GM21825 (cell line): ENCODE results near the gene SPSB4.

Experiments used
- ATAC-seq: cut with Tn5 transposase; IDR thresholded peaks from one replicate; pipeline ENCODE4 v1.9.1; 2021; ENCODE audit warnings: mild to moderate bottlenecking, moderate library complexity; ENCODE audit not compliant: unreplicated experiment

Gene SPSB4

DNA sequence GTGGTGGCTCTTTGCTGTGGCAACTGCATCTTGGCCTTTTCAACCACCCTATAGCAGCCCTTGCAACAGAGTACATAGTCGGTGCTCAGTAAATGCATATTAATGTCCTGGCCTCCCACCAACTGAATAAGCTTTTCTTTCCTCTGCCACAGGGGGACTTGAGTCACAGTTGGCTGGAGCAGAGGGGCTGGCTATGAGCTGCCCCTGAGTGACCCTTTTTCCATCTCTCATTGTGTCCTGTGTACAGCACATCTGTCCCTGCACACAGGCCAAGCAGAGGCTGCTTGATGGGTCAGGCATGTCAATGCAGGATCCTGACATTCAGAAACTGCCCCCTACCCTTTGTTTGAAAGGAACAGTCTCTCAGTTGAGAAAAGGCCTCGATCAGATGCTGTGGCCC, 22.4 kb downstream of the SPSB4 start:
- ATAC-seq, result no peak

DNA sequence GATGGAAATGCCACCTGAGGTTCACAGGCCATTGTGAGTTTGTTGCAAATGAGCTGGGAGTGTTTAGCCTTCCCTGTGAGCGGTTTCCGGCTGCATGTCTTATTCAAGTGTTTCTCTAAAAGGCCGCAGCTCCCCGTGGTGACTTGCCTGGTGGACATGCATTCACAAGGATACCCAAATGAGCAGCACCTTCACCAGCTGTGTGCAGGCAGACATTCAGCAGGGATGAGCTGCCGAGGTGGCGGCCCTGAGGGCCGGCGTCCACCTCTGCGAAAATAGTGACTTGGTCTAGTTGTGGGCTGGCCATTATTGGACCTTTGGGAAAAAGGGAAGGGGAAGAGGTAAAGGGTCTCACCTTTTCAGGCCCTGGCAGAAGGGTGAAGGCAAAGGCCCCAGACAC, 23.4 kb downstream of the SPSB4 start:
- no peak for ATAC-seq

DNA sequence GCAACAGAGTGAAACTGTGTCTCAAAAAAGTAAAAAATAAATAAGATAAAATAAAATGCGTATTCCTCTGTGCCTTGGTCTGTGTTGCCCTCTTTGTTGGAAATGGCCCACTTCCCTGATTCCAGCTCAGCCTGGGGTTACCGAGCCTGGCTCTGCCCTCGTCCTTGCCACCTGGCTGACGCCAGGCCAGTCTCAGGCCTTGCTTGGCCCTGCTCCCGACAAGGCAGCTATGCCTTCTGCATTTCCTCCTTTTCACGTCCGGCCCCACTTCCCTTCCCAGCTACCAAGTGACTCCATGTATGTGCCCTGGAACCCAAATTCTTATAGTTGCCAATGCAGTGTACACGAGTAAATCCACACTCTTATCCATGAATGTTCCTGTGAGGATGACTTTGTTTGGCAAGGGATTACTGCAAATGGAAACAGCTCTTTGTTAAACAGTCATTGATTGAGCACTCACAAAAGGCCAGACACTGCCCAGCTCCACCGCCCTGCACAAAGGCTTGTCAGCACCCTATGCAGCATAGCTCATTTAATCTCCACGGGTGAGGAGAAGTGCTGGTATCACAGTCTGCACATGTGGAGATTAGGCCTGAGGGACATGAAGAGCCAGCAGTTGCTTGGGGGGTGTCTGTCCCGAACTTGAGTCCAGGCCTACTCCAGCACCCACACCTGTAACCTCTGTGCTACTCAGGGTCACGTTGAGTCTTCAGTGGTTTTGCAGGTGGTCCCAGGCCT, 25.1 kb downstream of the SPSB4 start:
- ATAC-seq, result no peak

DNA sequence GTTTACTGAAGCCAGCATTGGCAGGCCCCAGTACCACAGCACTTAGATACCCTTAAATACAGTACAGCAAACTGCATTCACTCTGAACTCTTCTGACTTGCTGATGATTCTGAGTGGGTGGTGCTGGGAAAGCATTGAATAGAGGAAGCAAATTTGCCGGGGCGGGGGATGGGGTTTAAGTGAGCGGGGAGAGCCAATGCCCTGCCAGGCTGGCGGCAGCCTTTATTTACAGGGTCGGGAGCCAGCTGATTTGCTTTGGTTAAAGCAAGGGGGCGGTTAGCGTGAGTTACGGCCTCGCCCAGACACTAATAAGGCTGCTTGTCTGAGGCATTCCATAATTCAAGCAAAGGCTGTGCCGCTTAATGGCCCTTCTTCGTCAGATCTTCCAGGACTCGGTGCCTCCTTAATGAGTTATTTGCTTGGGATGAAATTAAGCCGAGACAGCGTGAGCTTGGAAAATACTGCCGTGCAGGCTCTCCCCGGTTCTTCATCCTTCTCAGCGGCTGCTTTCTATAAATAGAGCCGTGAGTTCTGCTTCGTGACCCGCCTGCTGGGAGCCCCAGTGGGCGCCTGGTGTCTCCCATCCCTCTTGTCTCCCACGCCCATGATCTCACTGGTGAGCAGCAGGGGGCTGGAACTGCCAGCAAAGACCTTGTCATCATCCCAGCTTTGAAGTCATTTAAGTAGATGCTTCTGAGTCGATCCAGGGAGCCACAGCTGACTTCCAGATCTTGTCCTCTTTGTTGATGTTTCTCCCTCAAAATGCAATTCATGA, 25.8 kb downstream of the SPSB4 start:
- ATAC-seq, result no peak

- ATAC-seq, result no peak
Observed at GRCh38 chr3:141077631-141078030, 26.5 kb downstream of the SPSB4 start.

DNA sequence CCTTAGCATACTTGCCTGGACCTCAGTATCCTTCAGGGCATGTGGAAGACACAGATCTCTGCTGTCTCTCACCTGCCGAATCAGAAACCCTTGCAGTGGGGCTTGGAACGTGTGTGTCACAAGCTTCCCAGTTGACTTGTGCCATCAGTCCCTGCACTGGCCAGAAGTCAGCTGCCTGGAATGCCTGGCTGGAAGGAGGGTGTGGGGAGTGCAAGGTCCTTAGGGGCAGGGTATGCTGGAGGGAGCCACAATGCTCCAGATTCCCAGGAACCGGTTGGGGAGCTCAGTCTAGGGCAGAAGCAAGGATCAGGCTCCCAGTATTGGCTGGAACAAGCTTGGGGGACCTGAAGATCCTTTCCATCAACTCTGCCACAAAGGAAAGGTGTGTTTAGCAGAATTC, 27.1 kb downstream of the SPSB4 start:
- ATAC-seq, result no peak

DNA sequence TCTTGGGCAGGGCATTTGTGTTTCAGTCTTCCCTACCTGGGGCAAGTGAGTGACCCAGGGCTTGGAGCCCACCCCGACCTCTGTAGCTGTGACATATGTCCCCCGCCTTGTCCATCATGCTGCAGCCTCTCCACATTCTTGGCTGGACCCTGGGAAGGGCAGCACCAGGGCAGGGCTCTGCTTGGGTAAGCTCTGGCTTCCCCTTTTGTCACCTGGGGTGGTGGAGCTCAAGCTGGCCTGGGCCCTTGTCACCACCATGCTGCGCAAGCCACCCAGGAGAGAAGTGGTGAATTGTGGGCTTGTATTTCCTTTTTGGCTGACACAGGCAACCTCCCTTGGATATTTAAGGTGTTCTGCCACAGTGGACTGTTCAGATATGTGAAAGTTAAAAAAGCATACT, 29.3 kb downstream of the SPSB4 start:
- ATAC-seq, result no peak

DNA sequence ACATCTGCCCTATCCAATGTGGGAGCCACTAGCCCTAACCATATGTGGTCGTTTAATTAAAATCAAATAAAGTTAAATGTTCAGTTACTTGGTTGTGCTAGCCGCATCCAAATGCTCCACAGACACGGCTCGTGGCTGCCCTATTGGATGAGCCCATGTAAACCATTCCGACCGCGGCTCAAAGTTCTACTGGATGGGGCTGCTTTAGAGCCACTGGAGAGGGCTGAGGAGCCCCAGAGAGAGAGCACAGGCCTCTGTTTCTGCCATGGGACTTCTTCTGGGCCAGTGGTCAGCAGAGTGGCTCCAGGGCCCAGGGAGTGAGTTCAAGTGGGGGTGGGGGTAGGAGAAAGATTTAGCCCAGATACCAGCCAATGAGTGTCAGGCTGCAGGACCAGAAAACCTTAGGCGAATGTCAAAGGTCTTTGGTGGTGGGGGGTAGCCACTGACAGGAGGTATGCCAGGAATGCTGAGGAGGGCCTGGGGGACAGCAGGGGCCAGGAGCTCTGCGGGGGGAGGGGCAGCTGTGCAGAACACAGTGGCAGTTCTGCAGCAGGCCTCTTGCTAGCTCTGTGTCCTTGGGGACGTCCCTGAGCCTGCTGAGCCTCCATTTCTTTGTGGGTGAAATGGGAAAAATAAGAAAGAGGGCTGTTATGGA, 30.1 kb downstream of the SPSB4 start:
- ATAC-seq, result no peak

DNA sequence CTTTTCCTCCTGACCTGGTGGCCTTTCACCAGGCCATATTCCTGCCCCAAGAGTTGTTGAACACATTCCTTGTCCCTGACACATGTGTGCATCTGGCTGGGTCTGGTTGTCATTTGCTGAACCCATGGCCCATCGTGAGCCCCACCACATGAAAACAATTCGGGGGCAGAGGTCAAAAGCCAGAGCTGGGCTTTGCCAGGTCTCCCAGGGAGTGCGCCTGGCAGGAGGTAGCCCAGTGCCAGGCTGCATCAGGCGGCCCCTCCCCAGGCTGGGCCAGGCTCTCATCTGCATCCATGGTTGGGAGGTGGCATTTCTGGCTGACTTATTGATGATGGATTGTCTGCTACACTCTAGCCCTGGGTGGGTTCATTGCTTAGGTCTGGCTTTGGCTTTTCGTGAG, 30.9 kb downstream of the SPSB4 start:
- ATAC-seq, result no peak

GRCh38 chr3:141083226-141083625, 32.1 kb downstream of the SPSB4 start:
- no peak for ATAC-seq

- ATAC-seq, result no peak
Observed at GRCh38 chr3:141083836-141084649, 32.9 kb downstream of the SPSB4 start.

GRCh38 chr3:141085343-141086070, 34.4 kb downstream of the SPSB4 start:
- ATAC-seq, result no peak

DNA sequence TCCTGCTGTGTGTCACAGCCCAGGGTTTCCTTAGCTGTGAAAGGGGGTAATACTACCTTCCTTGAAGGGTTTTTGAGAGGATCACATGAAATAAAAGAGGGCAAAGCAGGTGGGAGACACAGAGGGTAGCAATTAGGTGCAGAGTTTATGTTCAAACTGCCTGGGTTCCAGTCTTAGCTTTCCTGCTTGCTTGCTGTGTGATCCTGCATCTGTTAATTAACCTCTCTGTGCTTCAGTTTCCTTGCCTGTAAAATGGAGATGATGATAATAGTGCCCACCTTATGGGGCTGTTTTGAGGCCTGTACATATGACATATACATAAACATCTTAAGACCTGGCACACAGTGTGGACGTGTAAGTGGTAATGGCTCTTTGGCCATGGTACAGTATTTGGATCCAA, 35.0 kb downstream of the SPSB4 start:
- ATAC-seq, result no peak

DNA sequence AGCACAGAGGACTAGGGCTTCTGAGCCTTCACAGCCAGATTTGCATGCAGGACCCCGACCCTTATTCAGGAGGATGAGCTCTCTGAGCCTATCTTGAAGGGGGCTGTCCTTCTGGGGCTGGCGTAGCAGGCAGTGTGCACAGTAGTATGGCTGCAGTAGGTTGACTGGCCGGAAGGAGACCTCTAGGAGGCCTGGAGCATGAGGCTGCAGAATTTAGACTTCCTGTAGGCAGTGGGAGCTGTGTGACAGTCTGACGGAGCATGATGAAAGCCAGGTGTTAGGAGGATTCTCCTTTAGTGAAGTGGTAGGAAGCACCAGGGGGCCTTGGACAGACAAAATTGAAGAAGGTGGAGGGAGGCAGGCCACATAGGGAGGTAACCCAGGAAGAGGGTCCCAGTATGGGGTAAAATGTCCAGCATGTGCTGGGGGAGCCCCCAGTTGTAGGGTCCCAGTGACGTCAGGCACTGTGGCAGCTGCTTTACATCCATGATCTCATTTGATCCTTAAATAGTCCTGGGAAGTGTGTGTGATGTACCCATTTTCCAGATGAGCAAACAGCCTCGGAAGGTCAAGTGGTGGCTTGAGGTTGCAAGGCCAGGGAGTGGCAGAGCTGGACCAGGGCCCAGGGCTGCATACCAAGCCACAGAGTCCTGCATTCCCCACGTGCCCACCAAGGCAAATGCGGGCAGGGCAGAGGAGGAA, 36.1 kb downstream of the SPSB4 start:
- no peak for ATAC-seq

DNA sequence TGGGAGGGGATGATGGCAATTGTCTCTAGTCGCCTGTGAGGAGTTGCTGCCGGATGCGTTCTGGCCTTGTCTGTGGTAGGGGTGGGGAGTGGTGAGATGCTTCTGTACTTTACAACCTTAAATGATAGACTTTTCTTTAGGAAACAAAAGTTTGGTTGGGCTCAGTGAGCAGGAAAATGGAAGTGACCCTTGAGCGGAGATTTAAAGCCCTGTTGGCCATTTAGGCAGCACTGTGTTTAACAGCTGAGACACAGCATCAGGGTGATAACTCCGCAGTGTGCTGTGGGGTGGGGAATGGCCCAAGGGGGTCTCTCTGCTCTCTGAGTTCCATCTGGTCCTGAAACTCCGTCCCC, 36.6 kb downstream of the SPSB4 start:
- no peak for ATAC-seq

GRCh38 chr3:141089339-141090152, 38.4 kb downstream of the SPSB4 start:
- no peak for ATAC-seq

GRCh38 chr3:141091426-141091825, 40.3 kb downstream of the SPSB4 start:
- ATAC-seq, result no peak

- ATAC-seq, result no peak
Observed at GRCh38 chr3:141092663-141093062, 41.5 kb downstream of the SPSB4 start.

DNA sequence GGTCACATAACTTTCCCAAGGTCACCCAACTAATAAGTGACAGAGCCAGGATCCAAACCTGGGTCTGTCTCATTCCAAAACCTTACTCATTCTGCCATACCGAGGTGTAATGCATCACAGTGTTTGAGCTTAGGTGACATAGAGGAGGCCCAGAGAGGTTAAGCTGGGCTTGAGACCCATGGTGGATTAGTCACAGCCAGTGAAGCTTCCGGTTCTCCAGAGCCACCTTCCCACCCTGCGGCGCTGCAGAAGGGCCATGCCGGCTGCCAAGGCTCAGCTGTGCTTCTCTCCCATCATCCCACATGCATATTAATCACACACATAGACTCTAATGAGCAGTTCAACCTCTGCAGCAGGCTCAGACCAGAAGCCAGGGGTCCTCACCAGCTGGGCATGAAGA, 42.2 kb downstream of the SPSB4 start:
- no peak for ATAC-seq
